RWPE2 (cell line): ENCODE results near the gene CAPN14.
A peak's percentile ranks its signal among the peaks of the same experiment; 100 is the strongest.

Experiments used
- ATAC-seq: fragments of 200-7000 bp; cut with Tn5 transposase; 3 replicates; pipeline ENCODE4 v1.9.1; 2021; ENCODE audit warnings: low read depth
- DNase-seq: peaks from one replicate; pipeline ENCODE4 v3.0.0-alpha.2; 2020; ENCODE audit warnings: low spot score
- H3K27ac ChIP-seq: fragments of 450-650 bp; 2 replicates; pipeline ENCODE4 v1.5.1; 2017; ENCODE audit warnings: mild to moderate bottlenecking; ENCODE audit not compliant: poor library complexity, severe bottlenecking
- H3K27me3 ChIP-seq: fragments of 250-450 bp; sonication (Bioruptor Pico); 2 replicates; pipeline ENCODE4 v1.5.1; 2021; ENCODE audit warnings: mild to moderate bottlenecking, moderate library complexity; ENCODE audit not compliant: insufficient read depth, poor library complexity, severe bottlenecking
- H3K36me3 ChIP-seq: fragments of 250-450 bp; sonication (Bioruptor Pico); 2 replicates; pipeline ENCODE4 v1.5.1; 2020; ENCODE audit warnings: low read depth, mild to moderate bottlenecking, moderate library complexity
- H3K4me1 ChIP-seq: fragments of 250-450 bp; sonication (Bioruptor Pico); 2 replicates; pipeline ENCODE4 v1.5.1; 2021; ENCODE audit warnings: mild to moderate bottlenecking, moderate library complexity; ENCODE audit not compliant: insufficient read depth, poor library complexity, severe bottlenecking
- H3K4me3 ChIP-seq: fragments of 250-450 bp; sonication (Bioruptor Pico); 2 replicates; pipeline ENCODE4 v1.5.1; 2021; ENCODE audit warnings: mild to moderate bottlenecking, moderate library complexity; ENCODE audit not compliant: severe bottlenecking
- H3K9me3 ChIP-seq: fragments of 250-450 bp; sonication (Bioruptor Pico); 2 replicates; pipeline ENCODE4 v1.5.1; 2021; ENCODE audit warnings: mild to moderate bottlenecking, moderate library complexity; ENCODE audit not compliant: severe bottlenecking
- TF ChIP-seq, protein P1 (sequence below): fragments of 450-650 bp; IDR thresholded peaks from one replicate; pipeline ENCODE4 v1.5.1; 2017; ENCODE audit warnings: mild to moderate bottlenecking, moderate library complexity; ENCODE audit not compliant: poor library complexity, severe bottlenecking

Gene CAPN14

DNA sequence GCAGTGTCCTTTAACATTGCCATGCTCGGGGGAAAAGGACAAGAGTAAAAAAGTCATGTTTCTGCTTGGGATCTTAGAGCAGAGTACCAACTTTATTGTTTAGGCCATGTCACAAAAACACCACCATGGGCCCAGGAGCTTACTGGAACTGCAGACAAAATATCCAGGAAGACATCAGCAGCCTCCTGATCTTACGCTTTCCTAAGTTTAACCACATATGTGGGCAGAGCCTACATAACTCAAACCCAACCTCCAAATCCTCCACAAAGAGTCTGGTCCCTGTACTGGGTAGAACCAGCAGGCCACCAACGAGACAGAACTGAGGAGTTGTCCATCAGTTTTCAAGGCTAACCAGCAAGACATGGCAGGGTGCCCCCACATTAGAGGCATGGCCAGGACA, 89.4 kb downstream of the CAPN14 start:
- no peak overlapping the region for H3K4me3 ChIP-seq
- ATAC-seq = no peak

DNA sequence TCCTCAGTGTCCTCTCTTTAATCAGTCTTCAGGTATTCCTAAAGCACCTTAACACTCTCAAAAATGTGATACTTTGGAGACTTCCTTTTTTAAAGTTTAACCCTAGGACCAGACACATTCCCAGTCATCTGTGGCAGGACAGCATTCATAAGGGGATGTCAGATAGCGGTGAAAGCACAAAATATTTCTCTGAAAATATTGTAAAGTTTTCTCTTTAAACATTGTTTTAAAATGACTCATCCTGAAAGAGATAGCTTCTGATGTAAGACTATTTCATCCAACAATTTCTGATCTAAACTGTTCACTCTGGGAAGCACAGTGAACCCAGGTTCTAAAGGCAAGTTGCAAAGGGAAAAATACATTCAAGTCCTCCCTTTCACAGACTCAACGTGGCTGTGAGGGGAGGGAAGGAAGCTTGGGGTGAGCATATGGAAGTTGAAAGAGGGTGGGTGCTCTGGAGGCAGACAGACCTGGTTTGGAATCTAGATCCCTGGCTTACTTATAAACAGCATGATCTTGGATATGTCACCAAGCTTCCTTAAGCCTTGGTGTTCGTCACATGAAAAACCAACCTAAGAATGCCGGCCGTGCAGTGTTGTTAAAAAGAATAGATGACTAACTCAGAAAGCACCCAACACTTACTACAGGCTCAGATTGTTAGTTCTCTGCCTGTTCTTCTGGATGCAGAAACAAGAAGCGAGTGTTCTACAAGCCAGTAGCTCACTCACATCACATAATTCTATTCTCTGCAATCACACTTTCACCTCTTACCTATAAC, 91.2 kb downstream of the CAPN14 start:
- peak; percentile 53; the same call in 2 of the 3 replicates for ATAC-seq
- DNase-seq = no peak
- Histone ChIP-seq H3K27ac (no peak overlapping the region), H3K4me1 (peaks cover 8% of the 10 kb centered on the region), H3K4me3 (no peak overlapping the region), H3K27me3 (no peaks in the 10 kb centered on the region), H3K36me3 (no peaks in the 10 kb centered on the region), H3K9me3 (no peaks in the 10 kb centered on the region)
- TF ChIP-seq, protein P1, sequence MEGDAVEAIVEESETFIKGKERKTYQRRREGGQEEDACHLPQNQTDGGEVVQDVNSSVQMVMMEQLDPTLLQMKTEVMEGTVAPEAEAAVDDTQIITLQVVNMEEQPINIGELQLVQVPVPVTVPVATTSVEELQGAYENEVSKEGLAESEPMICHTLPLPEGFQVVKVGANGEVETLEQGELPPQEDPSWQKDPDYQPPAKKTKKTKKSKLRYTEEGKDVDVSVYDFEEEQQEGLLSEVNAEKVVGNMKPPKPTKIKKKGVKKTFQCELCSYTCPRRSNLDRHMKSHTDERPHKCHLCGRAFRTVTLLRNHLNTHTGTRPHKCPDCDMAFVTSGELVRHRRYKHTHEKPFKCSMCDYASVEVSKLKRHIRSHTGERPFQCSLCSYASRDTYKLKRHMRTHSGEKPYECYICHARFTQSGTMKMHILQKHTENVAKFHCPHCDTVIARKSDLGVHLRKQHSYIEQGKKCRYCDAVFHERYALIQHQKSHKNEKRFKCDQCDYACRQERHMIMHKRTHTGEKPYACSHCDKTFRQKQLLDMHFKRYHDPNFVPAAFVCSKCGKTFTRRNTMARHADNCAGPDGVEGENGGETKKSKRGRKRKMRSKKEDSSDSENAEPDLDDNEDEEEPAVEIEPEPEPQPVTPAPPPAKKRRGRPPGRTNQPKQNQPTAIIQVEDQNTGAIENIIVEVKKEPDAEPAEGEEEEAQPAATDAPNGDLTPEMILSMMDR = no peak

More for the DNA sequence above, 89.4 kb downstream of the CAPN14 start:
- Histone ChIP-seq H3K36me3 (no peaks in the 10 kb centered on the region), H3K4me1 (peaks cover 10% of the 10 kb centered on the region), H3K9me3 (no peaks in the 10 kb centered on the region), H3K27ac (no peak overlapping the region), H3K27me3 (no peaks in the 10 kb centered on the region)
- TF ChIP-seq, protein P1 = no peak
- no peak for DNase-seq

DNA sequence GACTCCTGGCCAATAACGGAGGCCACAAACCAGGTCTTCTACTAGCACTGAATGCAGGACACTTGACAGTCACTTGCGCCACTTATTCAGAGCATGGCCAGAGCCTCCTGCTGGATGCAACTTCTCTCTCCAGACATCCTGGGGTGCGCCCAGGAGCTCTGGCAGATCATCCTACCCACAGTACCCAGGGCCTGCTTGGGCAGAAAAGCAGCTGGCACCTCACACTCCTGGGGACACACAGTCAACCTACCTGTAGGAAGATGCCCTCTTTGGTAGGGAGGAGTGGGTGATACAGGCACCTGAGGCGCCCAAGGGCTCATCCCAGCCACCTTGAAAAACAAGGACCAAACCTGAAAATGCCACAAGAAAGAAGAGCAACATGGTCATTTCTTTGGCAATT, 92.4 kb downstream of the CAPN14 start:
- DNase-seq = no peak

More for the DNA sequence above, 92.4 kb downstream of the CAPN14 start:
- Histone ChIP-seq H3K36me3 (no peaks in the 10 kb centered on the region), H3K4me1 (peaks cover 8% of the 10 kb centered on the region), H3K27me3 (no peaks in the 10 kb centered on the region), H3K27ac (no peak overlapping the region), H3K4me3 (no peak overlapping the region), H3K9me3 (no peaks in the 10 kb centered on the region)
- no peak for ATAC-seq
- TF ChIP-seq, protein P1 = no peak
